ENCODE results near the gene CCKAR. TPM values are rescaled to one million over a fixed set of nuclear protein-coding genes. Genes with fewer than 3 reads are reported as not detected.

Gene CCKAR
- total RNA-seq, 2 donors from 2014 or later: 1.0 TPM; not detected in 1

DNA sequence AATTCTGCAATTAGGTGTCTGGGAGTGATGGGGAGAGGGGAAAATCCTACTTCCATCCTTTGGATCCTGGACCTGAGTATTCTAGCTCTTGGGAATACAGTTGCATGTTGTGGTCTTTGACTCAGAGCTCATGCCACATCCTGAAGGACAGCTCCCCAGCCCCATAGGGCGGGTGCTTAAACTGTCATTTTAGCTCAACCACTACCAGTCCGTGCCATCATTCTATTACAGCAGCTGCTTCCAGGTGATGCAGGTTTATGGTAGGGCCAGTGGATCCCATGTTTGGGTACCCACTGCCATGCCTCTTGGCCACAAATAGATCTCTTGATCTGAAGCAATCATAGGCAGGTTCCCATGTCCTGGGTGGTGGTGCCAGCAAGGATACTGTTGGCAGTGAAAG is 34.7 kb downstream of the CCKAR start:
- H3K27me3 ChIP-seq: no peaks in the 10 kb centered on the region
- WGBS, 2 donors: 65 to 84% methylated on average over 2 of the region's 2 CpGs
- ATAC-seq: no peak
- peaks cover 20% of the 10 kb centered on the region for H3K4me1 ChIP-seq
- no peaks in the 10 kb centered on the region for H3K9me3 ChIP-seq
- intact Hi-C loops (cut with DNase I): no loop called here
- H3K4me3 ChIP-seq: no peak overlapping the region
- H3K36me3 ChIP-seq (replicated peaks in 1 of 2; ENCODE audit: insufficient read depth in 1 of 2, low read depth in 2 of 2): no peaks in the 10 kb centered on the region
- no peak overlapping the region for H3K27ac ChIP-seq
- TF ChIP-seq, protein P1, sequence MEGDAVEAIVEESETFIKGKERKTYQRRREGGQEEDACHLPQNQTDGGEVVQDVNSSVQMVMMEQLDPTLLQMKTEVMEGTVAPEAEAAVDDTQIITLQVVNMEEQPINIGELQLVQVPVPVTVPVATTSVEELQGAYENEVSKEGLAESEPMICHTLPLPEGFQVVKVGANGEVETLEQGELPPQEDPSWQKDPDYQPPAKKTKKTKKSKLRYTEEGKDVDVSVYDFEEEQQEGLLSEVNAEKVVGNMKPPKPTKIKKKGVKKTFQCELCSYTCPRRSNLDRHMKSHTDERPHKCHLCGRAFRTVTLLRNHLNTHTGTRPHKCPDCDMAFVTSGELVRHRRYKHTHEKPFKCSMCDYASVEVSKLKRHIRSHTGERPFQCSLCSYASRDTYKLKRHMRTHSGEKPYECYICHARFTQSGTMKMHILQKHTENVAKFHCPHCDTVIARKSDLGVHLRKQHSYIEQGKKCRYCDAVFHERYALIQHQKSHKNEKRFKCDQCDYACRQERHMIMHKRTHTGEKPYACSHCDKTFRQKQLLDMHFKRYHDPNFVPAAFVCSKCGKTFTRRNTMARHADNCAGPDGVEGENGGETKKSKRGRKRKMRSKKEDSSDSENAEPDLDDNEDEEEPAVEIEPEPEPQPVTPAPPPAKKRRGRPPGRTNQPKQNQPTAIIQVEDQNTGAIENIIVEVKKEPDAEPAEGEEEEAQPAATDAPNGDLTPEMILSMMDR (IDR thresholded peaks at IDR 0.05): no peak
- TF ChIP-seq POLR2A (IDR thresholded peaks at IDR 0.05): no peak
- DNase-seq: no peak

DNA sequence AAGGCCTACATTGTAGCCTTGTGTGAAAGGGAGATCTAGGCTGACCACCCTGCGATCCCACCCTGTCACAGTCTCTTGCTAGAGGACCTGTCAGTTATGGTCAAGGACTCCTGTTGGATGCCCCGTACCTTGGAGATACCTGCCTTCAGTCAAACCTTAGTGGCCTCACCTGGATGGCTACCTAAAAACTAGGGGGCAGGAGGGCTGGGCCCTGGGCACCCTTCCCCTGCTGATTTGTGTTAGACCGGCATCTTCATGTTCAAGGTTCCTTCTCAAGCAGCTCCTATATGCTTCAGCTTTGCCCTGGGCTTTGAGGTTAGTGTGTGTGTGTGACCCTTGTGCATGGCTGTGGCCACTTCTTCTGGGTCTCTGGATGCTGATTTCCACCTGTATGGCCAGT is 35.3 kb downstream of the CCKAR start:
- no peaks in the 10 kb centered on the region for H3K36me3 ChIP-seq (replicated peaks in 1 of 2; ENCODE audit: insufficient read depth in 1 of 2, low read depth in 2 of 2)
- no peak overlapping the region for H3K27ac ChIP-seq
- 98% methylated on average over 3 of the region's 3 CpGs for WGBS, 2 donors
- H3K9me3 ChIP-seq: no peaks in the 10 kb centered on the region
- no peak for TF ChIP-seq POLR2A (IDR thresholded peaks at IDR 0.05)
- TF ChIP-seq, protein P1 (IDR thresholded peaks at IDR 0.05): no peak
- DNase-seq (no peak), ATAC-seq (no peak)
- intact Hi-C loops (cut with DNase I): no loop called here
- no peak overlapping the region for H3K4me3 ChIP-seq
- H3K4me1 ChIP-seq: peaks cover 20% of the 10 kb centered on the region
- no peaks in the 10 kb centered on the region for H3K27me3 ChIP-seq

DNA sequence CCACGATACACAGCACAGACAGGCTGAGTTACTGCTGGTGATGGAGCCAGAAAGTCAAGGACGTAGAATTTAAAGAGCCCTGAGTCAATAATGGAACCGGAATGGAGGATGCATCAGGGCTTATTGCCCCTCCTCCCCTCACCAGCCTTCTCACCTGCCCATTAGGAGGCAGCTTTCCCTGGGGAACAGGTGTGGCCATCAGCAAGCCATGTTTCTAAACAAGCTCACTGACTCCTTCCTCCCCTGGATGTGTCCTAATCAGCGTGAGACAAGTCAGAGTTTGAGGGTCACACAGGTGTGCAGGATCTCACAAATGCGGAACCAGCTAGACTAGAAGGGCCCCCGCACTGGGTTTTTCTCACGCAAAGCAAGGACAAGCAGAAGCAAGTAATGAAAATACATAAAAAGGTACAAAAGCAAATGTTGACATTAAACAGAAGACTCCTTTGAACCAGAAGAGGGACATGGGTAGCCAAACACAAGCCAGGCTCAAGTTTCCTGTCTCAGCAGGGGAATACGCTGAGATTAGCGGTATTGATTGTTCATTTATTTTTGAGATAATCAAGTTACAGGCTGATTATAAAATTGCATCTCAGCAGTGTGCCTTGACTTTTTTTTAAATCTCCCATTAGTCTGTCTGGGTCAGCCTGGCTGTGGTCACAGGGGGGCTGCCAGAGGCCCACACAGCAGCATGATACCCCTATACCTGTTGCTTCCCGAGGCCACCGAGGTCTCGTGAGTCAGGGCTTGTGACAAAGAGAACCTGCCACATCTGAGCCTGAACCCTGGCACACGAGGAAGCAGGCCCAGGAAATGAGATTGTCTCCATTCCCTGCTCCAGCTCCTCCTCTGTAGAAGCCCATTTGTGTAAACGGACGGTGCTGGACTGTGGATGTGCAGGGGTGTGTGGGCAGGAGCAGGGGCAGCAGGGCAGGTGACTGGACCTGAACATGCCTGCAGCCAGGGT is 37.4 kb downstream of the CCKAR start:
- TF ChIP-seq POLR2A (IDR thresholded peaks at IDR 0.05): peak in 1 of 3 donors; percentile 19
- TF ChIP-seq, protein P1 (IDR thresholded peaks at IDR 0.05): peak in 4 of 7 experiments; percentile 14 to 43 (median 28)

DNA sequence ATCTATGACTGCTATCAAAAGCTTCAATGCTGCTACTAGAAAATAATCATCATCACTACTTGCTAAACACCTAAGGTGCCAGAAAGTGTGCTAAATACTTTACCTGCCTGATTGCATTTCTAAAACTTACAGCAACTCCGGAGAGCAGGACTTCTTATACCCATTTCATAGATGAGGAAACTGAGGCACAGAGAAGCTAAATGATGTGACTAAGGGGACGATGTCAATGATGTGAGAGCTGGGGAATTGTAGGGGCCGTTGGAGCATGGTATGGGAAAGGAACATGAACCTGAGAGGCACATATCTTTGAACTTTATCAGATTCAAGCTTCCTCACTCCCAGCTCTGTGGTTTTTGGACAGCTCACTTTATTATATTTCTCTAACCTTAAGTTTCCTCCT is 38.7 kb downstream of the CCKAR start:
- Histone ChIP-seq H3K27ac (peak overlapping the region; percentile 66 to 82 (median 73)), H3K36me3 (replicated peaks in 1 of 2; ENCODE audit: insufficient read depth in 1 of 2, low read depth in 2 of 2) (no peaks in the 10 kb centered on the region), H3K4me3 (no peak overlapping the region), H3K9me3 (no peaks in the 10 kb centered on the region), H3K4me1 (peaks cover 20% of the 10 kb centered on the region), H3K27me3 (no peaks in the 10 kb centered on the region)
- intact Hi-C loops (cut with DNase I): no loop called here
- DNase-seq: no peak
- 56 to 58% methylated on average over 3 of the region's 3 CpGs for WGBS, 2 donors
- ATAC-seq: no peak
- TF ChIP-seq POLR2A (IDR thresholded peaks at IDR 0.05): no peak
- TF ChIP-seq, protein P1 (IDR thresholded peaks at IDR 0.05): no peak

More for the DNA sequence above, 37.4 kb downstream of the CCKAR start:
- H3K27ac ChIP-seq: peak overlapping the region; percentile 66 to 82 (median 73)
- H3K4me3 ChIP-seq: no peak overlapping the region
- intact Hi-C loops (cut with DNase I): no loop called here
- ATAC-seq (peak; percentile 79), DNase-seq (peak; percentile 54 to 87 (median 86))
- peaks cover 20% of the 10 kb centered on the region for H3K4me1 ChIP-seq
- H3K9me3 ChIP-seq: no peaks in the 10 kb centered on the region
- no peaks in the 10 kb centered on the region for H3K36me3 ChIP-seq (replicated peaks in 1 of 2; ENCODE audit: insufficient read depth in 1 of 2, low read depth in 2 of 2)
- H3K27me3 ChIP-seq: no peaks in the 10 kb centered on the region
- WGBS, 2 donors: 16% methylated on average over 11 to 15 of the region's 15 CpGs

All from body of pancreas (tissue), 4 donors.